BE2C (cell line): ENCODE results near the gene GPHA2.

ENCODE experiments used
- DNase-seq: peaks from one replicate; pipeline ENCODE4 v3.0.0-alpha.2; 2020
- H3K27me3 ChIP-seq: fragments of 250-450 bp; sonication (Bioruptor Pico); 2 replicates; pipeline ENCODE4 v1.5.1; 2020; ENCODE audit warnings: mild to moderate bottlenecking
- H3K36me3 ChIP-seq: fragments of 250-450 bp; sonication (Bioruptor Pico); 2 replicates; pipeline ENCODE4 v1.5.1; 2020; ENCODE audit warnings: mild to moderate bottlenecking
- H3K4me1 ChIP-seq: fragments of 250-450 bp; sonication (Bioruptor Pico); 2 replicates; pipeline ENCODE4 v1.5.1; 2020
- H3K4me3 ChIP-seq: 2 replicates; pipeline ENCODE4 v1.5.1; 2011; ENCODE audit warnings: low read depth, low read length
- H3K9me3 ChIP-seq: fragments of 250-450 bp; sonication (Bioruptor Pico); 2 replicates; pipeline ENCODE4 v1.5.1; 2020
- CTCF ChIP-seq: IDR thresholded peaks from 2 replicates; pipeline ENCODE4 v1.5.1; 2012; ENCODE audit warnings: mild to moderate bottlenecking, low read depth, low read length

Gene GPHA2

GRCh38 chr11:64916040-64916774 is 19.5 kb downstream of the GPHA2 start:
- no peaks in the 10 kb centered on the region for H3K9me3 ChIP-seq
- TF ChIP-seq CTCF: no peak
- H3K36me3 ChIP-seq: no peaks in the 10 kb centered on the region
- H3K4me1 ChIP-seq: no peaks in the 10 kb centered on the region
- DNase-seq: no peak
- H3K4me3 ChIP-seq: peak overlapping the region; percentile 65
- no peaks in the 10 kb centered on the region for H3K27me3 ChIP-seq

- Histone ChIP-seq H3K9me3 (no peaks in the 10 kb centered on the region), H3K4me1 (no peaks in the 10 kb centered on the region), H3K36me3 (no peaks in the 10 kb centered on the region), H3K4me3 (no peak overlapping the region), H3K27me3 (no peaks in the 10 kb centered on the region)
- DNase-seq: no peak
- TF ChIP-seq CTCF: no peak
Observed at GRCh38 chr11:64915376-64915887, 20.3 kb downstream of the GPHA2 start.

- Histone ChIP-seq H3K36me3 (no peaks in the 10 kb centered on the region), H3K4me1 (no peaks in the 10 kb centered on the region)
- DNase-seq: no peak
Observed at GRCh38 chr11:64914123-64914522, 21.6 kb downstream of the GPHA2 start.

GRCh38 chr11:64913171-64913727 is 22.4 kb downstream of the GPHA2 start:
- H3K4me1 ChIP-seq: no peaks in the 10 kb centered on the region
- H3K4me3 ChIP-seq: no peak overlapping the region
- H3K36me3 ChIP-seq: no peaks in the 10 kb centered on the region
- no peaks in the 10 kb centered on the region for H3K9me3 ChIP-seq
- TF ChIP-seq CTCF: no peak
- no peaks in the 10 kb centered on the region for H3K27me3 ChIP-seq
- no peak for DNase-seq

More at GRCh38 chr11:64914123-64914522, 21.6 kb downstream of the GPHA2 start:
- H3K27me3 ChIP-seq: no peaks in the 10 kb centered on the region
- no peaks in the 10 kb centered on the region for H3K9me3 ChIP-seq
- no peak for TF ChIP-seq CTCF
- no peak overlapping the region for H3K4me3 ChIP-seq

GRCh38 chr11:64911689-64912088 is 24.0 kb downstream of the GPHA2 start:
- Histone ChIP-seq H3K36me3 (no peaks in the 10 kb centered on the region), H3K9me3 (no peaks in the 10 kb centered on the region), H3K4me1 (no peaks in the 10 kb centered on the region), H3K27me3 (no peaks in the 10 kb centered on the region), H3K4me3 (no peak overlapping the region)
- no peak for TF ChIP-seq CTCF
- DNase-seq: no peak

GRCh38 chr11:64911142-64911541 is 24.6 kb downstream of the GPHA2 start:
- DNase-seq: no peak
- Histone ChIP-seq H3K36me3 (no peaks in the 10 kb centered on the region), H3K9me3 (no peaks in the 10 kb centered on the region), H3K4me3 (no peak overlapping the region), H3K4me1 (no peaks in the 10 kb centered on the region), H3K27me3 (no peaks in the 10 kb centered on the region)
- TF ChIP-seq CTCF: no peak
